ENCODE results near the gene KIF16B. TPM values are rescaled to one million over a fixed set of nuclear protein-coding genes. Genes with fewer than 3 reads are reported as not detected.

Gene KIF16B
- total and polyA plus RNA-seq, 2 of the 8 experiments (the other 6 are each of a cell fraction or from before 2014, with no cell fraction given) = 3.0 to 9.2 TPM

- no peaks in the 10 kb centered on the region for H3K23me2 ChIP-seq (ENCODE audit: low read depth, low read length)
- H3K27me3 ChIP-seq (replicated peaks in 1 of 4; ENCODE audit: control insufficient read depth in 3 of 4, extremely low read depth in 1 of 4, insufficient read depth in 3 of 4, low read length in 3 of 4) = no peaks in the 10 kb centered on the region
- ChIA-PET CTCF (ENCODE audit: partially characterized antibody) (interaction anchor here (0.7 kb wide), 1 partner anchor 403 kb away, joined by 3 read pairs; no protein-coding TSS in a partner anchor), POLR2A (ENCODE audit: partially characterized antibody) (no interaction called here)
- H4K20me1 ChIP-seq (replicated peaks in 1 of 2; ENCODE audit: control insufficient read depth in 1 of 2, insufficient read depth in 2 of 2, low read length in 2 of 2) = peaks cover 0 to 1% of the 10 kb centered on the region in 2 experiments
- no peak overlapping the region for H3K56ac ChIP-seq (replicated peaks; ENCODE audit: insufficient read length, low read depth, low read length)
- no peak overlapping the region for H3K14ac ChIP-seq (ENCODE audit: insufficient read length)
- H3K4me2 ChIP-seq (ENCODE audit: insufficient read depth in 1 of 2, low read depth in 2 of 2, low read length in 2 of 2) = no peak overlapping the region
- no peak overlapping the region for H2BK15ac ChIP-seq (ENCODE audit: low read length)
- H3K23ac ChIP-seq (ENCODE audit: insufficient read length) = no peak overlapping the region
- FAIRE-seq (no peak), DNase-seq (ENCODE audit: low read depth in 1 of 2, low spot score in 2 of 2) (no peak)
- no peaks in the 10 kb centered on the region for H3K4me1 ChIP-seq (replicated peaks in 1 of 4; ENCODE audit: control insufficient read depth in 3 of 4, insufficient read depth in 4 of 4, low read length in 3 of 4)
- no peak overlapping the region for H2BK20ac ChIP-seq (ENCODE audit: low read length)
- peaks cover 0 to 3% of the 10 kb centered on the region in 2 experiments; a peak in 1 of 4 replicates for H3K79me2 ChIP-seq (ENCODE audit: control insufficient read depth in 1 of 2, insufficient read depth in 2 of 2, low read length in 2 of 2)
- H4K5ac ChIP-seq (ENCODE audit: insufficient read length, low read depth, low read length) = no peak overlapping the region
- no peak overlapping the region for H3K4me3 ChIP-seq (ENCODE audit: extremely low read depth in 1 of 4, insufficient read depth in 2 of 4, low read depth in 3 of 4, low read length in 4 of 4)
- no peak overlapping the region for H2AFZ ChIP-seq (ENCODE audit: low read length)
- H2AK5ac ChIP-seq (ENCODE audit: low read depth, low read length) = no peak overlapping the region
- WGBS, 2 experiments (ENCODE audit: extremely low coverage in 1 of 2, insufficient coverage in 1 of 2, insufficient read length in 1 of 2, insufficient replicate concordance in 2 of 2, low coverage in 1 of 2, low lambda C conversion rate in 2 of 2, missing lambda C conversion rate in 1 of 2) = 91% methylated on average over 12 of the region's 12 CpGs; no CpG with 5 or more reads in 1 of the 2 experiments
- no peak overlapping the region; the same call in 1 of the 2 replicates for H2BK12ac ChIP-seq (ENCODE audit: low read depth, low read length)
- no peak overlapping the region for H4K8ac ChIP-seq (ENCODE audit: extremely low read depth, insufficient read depth, low read length)
- H2BK120ac ChIP-seq (replicated peaks; ENCODE audit: low read depth, low read length) = no peak overlapping the region
- no peaks in the 10 kb centered on the region for H3K9me3 ChIP-seq (ENCODE audit: insufficient read depth in 2 of 2, low read depth in 1 of 2, low read length in 1 of 2)
- H3K27ac ChIP-seq (ENCODE audit: low read depth, low read length) = no peak overlapping the region
- no peak overlapping the region for H3K9ac ChIP-seq (replicated peaks in 1 of 4; ENCODE audit: extremely low read depth in 1 of 4, low read depth in 3 of 4, low read length in 3 of 4)
- H3K4ac ChIP-seq (replicated peaks; ENCODE audit: insufficient read length, low read depth, low read length) = no peak overlapping the region
- H3K18ac ChIP-seq (ENCODE audit: extremely low read depth, low read length) = no peak overlapping the region
- no peaks in the 10 kb centered on the region for H3K36me3 ChIP-seq (ENCODE audit: control insufficient read depth in 2 of 4, insufficient read depth in 4 of 4, low read length in 3 of 4)
- peaks cover 7% of the 10 kb centered on the region for H3K79me1 ChIP-seq (ENCODE audit: low read depth, low read length)
- no peak overlapping the region for H2BK5ac ChIP-seq (ENCODE audit: low read depth, low read length)
- no peak overlapping the region for H4K91ac ChIP-seq (replicated peaks; ENCODE audit: insufficient read length, low read length)
- TF ChIP-seq ATF2 (IDR thresholded peaks at IDR 0.05; ENCODE audit: low read length) (no peak), SAP30 (IDR thresholded peaks at IDR 0.05; ENCODE audit: insufficient read depth, insufficient replicate concordance, low read length) (no peak), SIRT6 (IDR thresholded peaks at IDR 0.05; ENCODE audit: low read length) (no peak), BCL11A (IDR thresholded peaks at IDR 0.05; ENCODE audit: low read depth in 2 of 2, low read length in 2 of 2) (no peak), SP4 (IDR thresholded peaks at IDR 0.05; ENCODE audit: low read length) (no peak), SRF (IDR thresholded peaks at IDR 0.05; ENCODE audit: low read depth, low read length) (no peak), SP2 (IDR thresholded peaks at IDR 0.05; ENCODE audit: low read length) (no peak), MAFK (IDR thresholded peaks at IDR 0.05; ENCODE audit: low read depth, low read length) (no peak), RFX5 (IDR thresholded peaks at IDR 0.05; ENCODE audit: borderline replicate concordance, low read depth, low read length) (no peak), EGR1 (IDR thresholded peaks at IDR 0.05; ENCODE audit: borderline replicate concordance, low read depth, low read length) (no peak), KDM5A (IDR thresholded peaks at IDR 0.05; ENCODE audit: low read length) (no peak)
- TF ChIP-seq, protein P1, sequence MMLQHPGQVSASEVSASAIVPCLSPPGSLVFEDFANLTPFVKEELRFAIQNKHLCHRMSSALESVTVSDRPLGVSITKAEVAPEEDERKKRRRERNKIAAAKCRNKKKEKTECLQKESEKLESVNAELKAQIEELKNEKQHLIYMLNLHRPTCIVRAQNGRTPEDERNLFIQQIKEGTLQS (IDR thresholded peaks at IDR 0.05; ENCODE audit: insufficient read depth, low read depth, low read length) = no peak
These were observed 25.1 kb downstream of the KIF16B start for GRCh38 chr20:16548068-16548672.

Measured in H1 (cell line).